SU-DHL-6 (cell line): Measurements from ENCODE around the gene AKAP6.

ENCODE experiments used
- H2AFZ ChIP-seq: fragments of 200-600 bp; sonication (generic); 2 replicates; pipeline ENCODE4 v1.6.1; 2014; ENCODE audit warnings: low read depth, mild to moderate bottlenecking, moderate library complexity, mixed read lengths, antibody characterized with exemption, low read length; ENCODE audit not compliant: severe bottlenecking
- H3F3A ChIP-seq: fragments of 200-600 bp; shearing (Covaris generic); 2 replicates; pipeline ENCODE4 v1.6.0; 2016; ENCODE audit warnings: antibody characterized with exemption, mild to moderate bottlenecking; ENCODE audit not compliant: insufficient read depth
- H3K27ac ChIP-seq: fragments of 200-600 bp; sonication (generic); 2 replicates; pipeline ENCODE4 v1.5.1; 2016; ENCODE audit warnings: low read depth, mild to moderate bottlenecking, low read length, moderate library complexity, mixed read lengths
- H3K27me3 ChIP-seq: fragments of 200-600 bp; sonication (generic), shearing (Covaris generic); 2 replicates; pipeline ENCODE4 v1.6.0; 2014; ENCODE audit warnings: mild to moderate bottlenecking, low read length
- H3K36me3 ChIP-seq: fragments of 200-600 bp; sonication (generic); 2 replicates; pipeline ENCODE4 v1.6.1; 2014; ENCODE audit warnings: mild to moderate bottlenecking, low read length, mixed read lengths
- H3K4me2 ChIP-seq: fragments of 300-600, 200-600 bp; shearing (Covaris generic), sonication (generic); 2 replicates; pipeline ENCODE4 v1.6.0; 2014; ENCODE audit warnings: low read length, low read depth, mild to moderate bottlenecking; ENCODE audit not compliant: poor library complexity, severe bottlenecking
- H3K4me3 ChIP-seq: fragments of 200-600 bp; sonication (generic); 2 replicates; pipeline ENCODE4 v1.5.1; 2014; ENCODE audit warnings: antibody characterized with exemption, low read length, mild to moderate bottlenecking, mixed read lengths; ENCODE audit not compliant: insufficient read depth, poor library complexity, severe bottlenecking
- H3K79me2 ChIP-seq: fragments of 200-600 bp; sonication (generic); 2 replicates; pipeline ENCODE4 v1.6.1; 2014; ENCODE audit warnings: mild to moderate bottlenecking, low read length, moderate library complexity; ENCODE audit not compliant: insufficient read depth
- H3K9ac ChIP-seq: fragments of 200-600 bp; sonication (generic); 2 replicates; pipeline ENCODE4 v1.7.0; 2014; ENCODE audit warnings: mild to moderate bottlenecking, low read length
- H3K9me2 ChIP-seq: fragments of 200-600 bp; sonication (generic); replicated peaks from 2 replicates; pipeline ENCODE4 v1.6.1; 2014; ENCODE audit warnings: low read length; ENCODE audit not compliant: insufficient read depth
- H3K9me3 ChIP-seq: fragments of 200-600 bp; sonication (generic); 2 replicates; pipeline ENCODE4 v1.6.1; 2014; ENCODE audit warnings: low read length, mixed read lengths; ENCODE audit not compliant: insufficient read depth
- H4K20me1 ChIP-seq: fragments of 200-600 bp; sonication (generic); 2 replicates; pipeline ENCODE4 v1.6.1; 2014; ENCODE audit warnings: low read depth, mild to moderate bottlenecking, antibody characterized with exemption, low read length, moderate library complexity, mixed read lengths
- CTCF ChIP-seq: fragments of 200-600 bp; sonication (generic); IDR thresholded peaks from one replicate; pipeline ENCODE4 v1.5.1; 2017; ENCODE audit warnings: antibody characterized with exemption, mild to moderate bottlenecking, low read length, moderate library complexity; ENCODE audit not compliant: insufficient read depth, poor library complexity, severe bottlenecking
- EZH2phosphoT487 ChIP-seq: fragments of 200-600 bp; sonication (generic), shearing (Covaris generic); conservative IDR thresholded peaks from 2 replicates; pipeline ENCODE4 v1.6.1; 2018; ENCODE audit warnings: mild to moderate bottlenecking, antibody characterized with exemption, low read length, moderate library complexity, mixed read lengths

AKAP6 gene

GRCh38 chr14:32342847-32343194 is 13.7 kb downstream of the AKAP6 start:
- H3F3A ChIP-seq = no peaks in the 10 kb centered on the region
- no peaks in the 10 kb centered on the region for H3K79me2 ChIP-seq
- no peaks in the 10 kb centered on the region for H3K36me3 ChIP-seq
- no peaks in the 10 kb centered on the region for H3K9me3 ChIP-seq
- H3K9ac ChIP-seq = no peak overlapping the region
- H3K9me2 ChIP-seq = no peaks in the 10 kb centered on the region
- H3K4me2 ChIP-seq = no peak overlapping the region
- no peaks in the 10 kb centered on the region for H4K20me1 ChIP-seq
- no peaks in the 10 kb centered on the region for H3K27me3 ChIP-seq
- H2AFZ ChIP-seq = no peak overlapping the region
- H3K27ac ChIP-seq = no peak overlapping the region
- H3K4me3 ChIP-seq = no peak overlapping the region
- TF ChIP-seq EZH2phosphoT487 = no peak
- TF ChIP-seq CTCF = no peak

GRCh38 chr14:32343926-32344430 is 14.9 kb downstream of the AKAP6 start:
- Histone ChIP-seq H2AFZ (no peak overlapping the region), H3K27me3 (no peaks in the 10 kb centered on the region), H3K27ac (no peak overlapping the region), H3K9ac (no peak overlapping the region), H3K79me2 (no peaks in the 10 kb centered on the region), H3K9me3 (no peaks in the 10 kb centered on the region), H3K36me3 (no peaks in the 10 kb centered on the region), H3F3A (no peaks in the 10 kb centered on the region), H3K4me3 (no peak overlapping the region), H3K4me2 (no peak overlapping the region), H4K20me1 (no peaks in the 10 kb centered on the region), H3K9me2 (no peaks in the 10 kb centered on the region)
- TF ChIP-seq CTCF = no peak
- no peak for TF ChIP-seq EZH2phosphoT487

- Histone ChIP-seq H3K4me3 (no peak overlapping the region), H3K79me2 (no peaks in the 10 kb centered on the region), H4K20me1 (no peaks in the 10 kb centered on the region), H3K27ac (no peak overlapping the region), H3K9me2 (no peaks in the 10 kb centered on the region), H3K36me3 (no peaks in the 10 kb centered on the region), H3K27me3 (no peaks in the 10 kb centered on the region), H3F3A (no peaks in the 10 kb centered on the region), H3K9me3 (no peaks in the 10 kb centered on the region), H3K4me2 (no peak overlapping the region), H3K9ac (no peak overlapping the region), H2AFZ (no peak overlapping the region)
- TF ChIP-seq EZH2phosphoT487 (no peak), CTCF (no peak)
These were observed 16.3 kb downstream of the AKAP6 start for GRCh38 chr14:32345311-32345791.
